Embryonic facial prominence (tissue), 1 donor: Measurements from ENCODE around the gene HOXB4.

ENCODE experiments used
- DNase-seq: peaks from one replicate; pipeline ENCODE4 v3.0.0-alpha.2; 2016; ENCODE audit errors: extremely low spot score

Gene HOXB4

DNA sequence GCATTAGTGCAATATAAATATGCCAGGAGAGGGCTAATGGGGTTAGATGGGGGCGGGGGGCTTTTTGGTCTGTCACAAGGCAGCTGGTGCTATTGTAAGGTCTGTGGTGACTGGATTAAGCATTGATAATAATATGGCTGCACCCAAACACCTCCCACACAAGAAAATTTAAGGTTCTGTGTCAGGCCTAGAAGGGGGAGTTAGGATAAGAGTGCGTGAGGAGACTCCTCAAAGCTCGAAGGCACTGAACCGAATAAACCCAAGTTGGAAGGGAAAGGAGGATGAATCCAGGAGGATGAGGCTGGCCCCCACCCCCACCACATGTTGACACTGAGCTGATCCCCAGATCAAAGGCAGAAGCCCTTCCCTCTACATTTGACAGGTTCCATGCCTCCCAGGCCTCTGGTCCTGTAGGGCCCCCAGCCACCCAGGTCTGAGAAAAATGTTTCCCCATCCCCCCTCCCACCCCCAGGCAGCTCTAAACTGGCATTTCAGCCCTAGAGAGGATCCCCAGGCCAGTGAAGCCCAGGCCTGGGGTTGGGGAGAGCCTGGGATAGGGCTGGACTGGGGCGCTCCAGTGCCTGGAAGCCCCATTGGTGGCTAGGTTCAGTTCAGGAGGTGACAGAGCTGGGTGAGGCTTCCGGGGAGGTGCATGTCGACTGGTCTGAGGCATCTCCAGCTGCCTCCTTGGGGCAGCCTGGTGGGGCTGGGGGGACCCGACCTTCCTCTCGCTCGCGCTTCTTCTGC lies 49.0 kb downstream of the HOXB4 start:
- no peak for DNase-seq

GRCh38 chr17:48528153-48528935 lies 49.8 kb downstream of the HOXB4 start:
- no peak for DNase-seq

GRCh38 chr17:48527547-48527932 lies 50.6 kb downstream of the HOXB4 start:
- no peak for DNase-seq

DNA sequence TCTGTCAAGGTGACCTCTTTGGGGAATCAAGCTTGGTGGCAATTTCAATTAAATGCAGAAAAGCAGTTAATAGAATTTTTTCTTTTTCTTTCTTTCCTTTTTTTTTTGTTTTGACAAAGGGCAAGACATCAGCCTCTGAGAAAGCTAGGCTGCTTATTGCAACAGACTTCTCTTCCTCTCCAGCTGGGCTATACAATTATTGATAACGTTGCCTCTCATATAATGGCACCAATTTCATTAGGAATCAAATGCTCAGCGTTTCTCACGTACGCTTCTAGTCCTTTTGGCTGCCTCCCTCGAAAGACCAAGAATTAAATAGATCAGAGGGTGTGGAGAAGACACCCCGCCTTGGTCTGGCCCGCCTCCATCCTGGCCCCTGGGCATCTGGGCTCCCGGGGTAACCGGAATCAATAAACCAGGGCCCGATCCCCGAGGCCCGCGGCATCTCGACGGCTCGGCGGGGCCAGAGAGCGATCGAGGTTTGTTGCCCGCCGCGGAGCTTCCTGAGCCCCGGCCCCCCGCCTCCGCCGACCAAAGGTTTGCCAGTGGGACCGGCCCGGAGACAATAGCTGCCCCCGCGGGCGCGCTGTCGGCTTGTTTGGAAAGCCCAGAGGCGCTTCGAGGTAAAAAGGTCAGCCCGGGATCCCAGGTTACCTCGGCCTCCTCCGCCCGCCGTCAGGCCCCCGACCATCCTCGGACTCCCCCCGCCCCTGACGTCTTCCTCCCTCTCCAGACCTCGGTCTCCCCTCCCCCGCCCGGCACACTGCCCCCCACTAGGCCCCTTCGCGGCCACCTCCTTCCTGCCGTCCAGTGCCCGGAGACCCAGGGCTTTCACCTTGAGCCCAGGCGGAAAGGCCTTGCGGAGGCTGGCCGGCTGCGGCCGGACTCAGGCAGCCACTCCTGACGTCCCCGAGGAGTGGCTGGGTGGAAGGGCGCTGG lies 51.3 kb downstream of the HOXB4 start:
- DNase-seq: no peak
